GM10248 (cell line): ENCODE results near the gene STYX.

Source experiments
- CTCF ChIA-PET: fragments of 300-600 bp; sonication (Branson Sonifier 250); formaldehyde crosslinking; extraction: SDS; loops from one replicate; lab custom pipeline; 2021; ENCODE audit warnings: antibody characterized with exemption; lab: Yijun Ruan, JAX
- POLR2A ChIA-PET: fragments of 350-650 bp; sonication (Branson Sonifier 250); formaldehyde crosslinking; extraction: SDS; loops from one replicate; lab custom pipeline; 2020; ENCODE audit warnings: antibody characterized with exemption; lab: Yijun Ruan, JAX
- DNase-seq: peaks from one replicate; pipeline ENCODE4 v3.0.0; 2012; ENCODE audit errors: extremely low spot score
- TF ChIP-seq, protein P1 (sequence below): IDR thresholded peaks from 2 replicates; pipeline ENCODE4 v1.5.1; 2012; ENCODE audit warnings: mild to moderate bottlenecking, low read depth; ENCODE audit errors: extremely low read depth, missing control alignments, control extremely low read depth

Gene STYX, protein sequence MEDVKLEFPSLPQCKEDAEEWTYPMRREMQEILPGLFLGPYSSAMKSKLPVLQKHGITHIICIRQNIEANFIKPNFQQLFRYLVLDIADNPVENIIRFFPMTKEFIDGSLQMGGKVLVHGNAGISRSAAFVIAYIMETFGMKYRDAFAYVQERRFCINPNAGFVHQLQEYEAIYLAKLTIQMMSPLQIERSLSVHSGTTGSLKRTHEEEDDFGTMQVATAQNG

DNA sequence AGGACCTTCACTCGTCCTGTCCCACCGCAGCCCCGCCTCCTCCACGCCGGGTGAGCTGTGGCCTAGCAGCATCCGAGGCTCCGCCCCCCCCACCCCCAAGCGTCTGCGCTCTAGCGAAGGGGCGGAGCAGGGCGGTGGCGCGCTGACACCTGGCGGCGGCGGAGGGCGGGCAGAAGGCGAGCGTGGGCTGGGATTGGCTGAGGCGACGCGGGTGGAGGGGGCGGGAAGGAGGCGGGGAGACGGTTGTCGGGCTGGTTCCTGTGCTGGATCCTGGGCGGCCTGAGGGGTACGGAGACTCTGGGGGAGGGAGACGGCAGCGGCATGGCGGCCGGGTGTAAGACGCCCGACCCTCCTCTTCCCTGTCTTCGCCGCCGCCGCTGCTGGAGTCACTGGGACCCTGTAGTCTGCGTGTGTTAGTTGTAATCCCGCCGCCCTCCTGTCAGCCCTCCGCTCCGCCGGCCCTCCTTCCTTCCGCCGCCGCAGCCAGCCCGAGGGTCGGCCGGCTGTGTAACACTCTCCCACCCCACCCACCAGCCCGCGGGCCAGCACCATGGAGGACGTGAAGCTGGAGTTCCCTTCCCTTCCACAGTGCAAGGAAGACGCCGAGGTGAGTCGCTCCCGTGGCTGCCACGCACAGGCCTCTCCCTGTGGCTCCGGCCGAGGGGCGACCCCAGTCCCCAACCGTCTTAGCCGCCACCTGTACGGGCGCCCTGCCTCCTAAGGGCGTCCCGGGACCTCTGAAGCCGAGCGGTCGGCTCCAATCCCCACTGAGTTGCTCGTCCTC is at the start of gene STYX:
STYX (plus strand) TSS at position 242 of the 784 bp plus-strand sequence; CDS start at position 551, 309 bp downstream.
- ChIA-PET POLR2A (interaction anchor here (0.6 to 1.0 kb wide), 2 partner anchors 178 to 1709 kb away, joined by 3 to 6 read pairs; partner anchors contain the start of genes GPR137C and TXNDC16), CTCF (interaction anchor here (1.0 to 1.9 kb wide), 6 partner anchors 11 to 32 kb away, joined by 3 to 6 read pairs (median 4); no protein-coding TSS in a partner anchor)
- peak; percentile 95 for DNase-seq
- TF ChIP-seq, protein P1, sequence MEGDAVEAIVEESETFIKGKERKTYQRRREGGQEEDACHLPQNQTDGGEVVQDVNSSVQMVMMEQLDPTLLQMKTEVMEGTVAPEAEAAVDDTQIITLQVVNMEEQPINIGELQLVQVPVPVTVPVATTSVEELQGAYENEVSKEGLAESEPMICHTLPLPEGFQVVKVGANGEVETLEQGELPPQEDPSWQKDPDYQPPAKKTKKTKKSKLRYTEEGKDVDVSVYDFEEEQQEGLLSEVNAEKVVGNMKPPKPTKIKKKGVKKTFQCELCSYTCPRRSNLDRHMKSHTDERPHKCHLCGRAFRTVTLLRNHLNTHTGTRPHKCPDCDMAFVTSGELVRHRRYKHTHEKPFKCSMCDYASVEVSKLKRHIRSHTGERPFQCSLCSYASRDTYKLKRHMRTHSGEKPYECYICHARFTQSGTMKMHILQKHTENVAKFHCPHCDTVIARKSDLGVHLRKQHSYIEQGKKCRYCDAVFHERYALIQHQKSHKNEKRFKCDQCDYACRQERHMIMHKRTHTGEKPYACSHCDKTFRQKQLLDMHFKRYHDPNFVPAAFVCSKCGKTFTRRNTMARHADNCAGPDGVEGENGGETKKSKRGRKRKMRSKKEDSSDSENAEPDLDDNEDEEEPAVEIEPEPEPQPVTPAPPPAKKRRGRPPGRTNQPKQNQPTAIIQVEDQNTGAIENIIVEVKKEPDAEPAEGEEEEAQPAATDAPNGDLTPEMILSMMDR = no peak

DNA sequence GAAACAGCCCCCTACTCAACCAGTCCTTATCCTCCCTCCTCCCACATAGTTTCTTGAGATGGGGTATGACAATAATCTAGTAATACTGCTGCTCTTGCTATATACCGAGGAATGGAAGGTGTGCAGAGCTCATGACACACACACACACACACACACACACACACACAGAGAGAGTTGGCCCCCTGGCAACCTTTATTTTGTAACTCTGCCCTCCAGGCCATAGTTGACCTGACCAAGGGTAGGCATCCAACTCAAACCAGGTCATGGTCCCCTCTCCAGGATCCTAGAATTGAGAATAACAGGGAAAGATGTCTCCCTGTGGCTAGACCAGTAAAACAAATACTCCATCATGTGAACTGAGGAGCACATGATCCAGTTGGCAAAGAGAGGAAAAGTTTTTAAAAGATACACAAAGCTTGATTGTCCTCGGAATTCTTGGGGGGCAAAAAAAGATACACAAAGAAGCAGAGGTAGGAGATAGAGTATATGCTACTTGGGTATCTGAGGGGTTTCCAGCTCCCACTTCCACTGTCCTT is 45.9 kb upstream of the STYX start:
- ChIA-PET CTCF (interaction anchor here (1.2 to 1.5 kb wide), 3 partner anchors 9 to 16 kb away, joined by 3 to 4 read pairs (median 3); no protein-coding TSS in a partner anchor), POLR2A (no interaction called here)
- TF ChIP-seq, protein P1 = no peak
- no peak for DNase-seq

DNA sequence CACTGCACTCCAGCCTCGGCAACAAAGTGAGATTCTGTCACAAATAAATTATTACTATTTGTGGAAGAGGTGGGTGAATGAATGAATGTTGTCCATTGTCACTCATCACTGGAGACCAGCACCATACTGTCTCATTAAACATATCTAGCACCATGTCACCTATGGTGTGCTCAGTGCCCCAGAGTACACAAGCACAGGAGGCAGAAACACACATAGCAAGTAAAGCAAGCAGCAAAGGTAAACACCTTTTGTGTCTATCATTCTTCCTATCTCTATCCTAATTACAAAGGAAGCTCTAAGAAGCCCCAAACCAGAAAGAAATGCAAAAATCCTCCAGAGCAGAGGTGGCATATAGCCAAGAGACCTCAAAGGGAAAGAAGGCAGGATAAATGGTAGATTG is 43.8 kb upstream of the STYX start:
- DNase-seq = no peak
- POLR2A ChIA-PET = no interaction called here
- CTCF ChIA-PET = interaction anchor here (1.6 kb wide), 1 partner anchor 13 kb away, joined by 4 read pairs; no protein-coding TSS in a partner anchor
- TF ChIP-seq, protein P1 = no peak

DNA sequence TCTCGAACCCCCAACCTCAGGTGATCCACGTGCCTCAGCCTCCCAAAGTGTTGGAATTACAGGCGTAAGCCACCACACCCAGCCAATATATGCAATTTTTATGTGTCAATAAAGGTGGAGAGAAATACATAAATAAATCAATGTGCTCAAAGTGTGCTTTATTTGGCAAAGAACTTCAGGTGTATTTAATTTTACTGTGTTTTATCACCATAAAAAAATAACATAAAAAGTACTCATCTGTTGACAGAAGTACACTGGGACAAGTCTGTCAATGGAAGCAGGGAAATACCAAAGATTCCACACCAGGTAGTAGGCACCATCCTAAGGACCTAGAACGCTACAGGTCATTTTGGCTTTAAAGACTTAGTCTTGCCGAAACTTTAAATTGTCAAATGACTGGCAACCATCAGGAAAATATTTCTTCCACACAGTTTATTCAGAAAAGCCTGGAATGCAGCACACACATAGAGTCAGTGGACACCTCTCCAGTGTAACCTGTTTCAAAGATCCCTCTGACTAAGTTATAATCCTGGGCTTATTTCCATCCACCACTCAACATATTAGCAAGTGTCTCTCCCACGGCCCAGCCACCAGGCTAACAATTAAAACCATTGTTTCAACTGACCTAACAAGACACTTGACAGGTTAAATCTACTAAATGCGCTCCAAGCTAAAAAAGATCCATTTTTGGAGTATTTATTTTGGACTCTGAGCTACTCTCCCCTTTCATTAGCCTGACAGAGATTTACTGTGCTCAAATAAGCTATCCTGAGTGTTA is 38.8 kb upstream of the STYX start:
- POLR2A ChIA-PET = no interaction called here
- TF ChIP-seq, protein P1 = no peak
- no peak for DNase-seq
- CTCF ChIA-PET = no interaction called here

DNA sequence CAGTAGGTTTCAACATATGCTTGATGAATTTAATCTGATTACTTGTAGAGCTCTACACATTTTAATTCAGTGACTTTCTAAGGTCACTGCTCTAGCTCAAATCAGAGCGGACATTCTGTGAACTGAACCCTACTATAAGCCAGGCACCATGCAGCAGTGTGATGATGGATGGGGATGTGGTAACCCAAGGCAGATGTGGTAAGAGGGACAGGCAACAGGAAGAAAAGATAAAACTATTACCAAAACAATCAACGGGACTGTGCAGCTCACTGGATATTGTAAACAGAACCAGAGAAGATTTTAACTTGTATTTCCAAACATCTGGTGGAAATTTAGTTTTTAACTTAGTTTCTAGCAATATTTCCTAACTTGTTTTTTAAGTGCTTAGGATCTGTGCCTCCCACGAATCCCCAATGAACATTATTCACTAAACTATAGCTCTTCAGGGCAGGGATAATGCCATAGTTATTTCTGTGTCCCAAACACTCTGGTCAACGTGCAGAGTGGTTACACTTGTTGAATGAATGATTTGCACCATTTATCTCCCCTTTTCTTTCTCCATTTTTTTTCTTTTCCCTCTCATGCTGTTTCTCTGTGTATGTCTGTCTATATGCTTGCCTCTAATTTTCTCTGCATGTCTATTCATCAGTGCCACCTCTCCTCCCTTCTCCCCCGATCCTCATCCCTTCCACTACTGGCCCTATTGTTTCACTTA is 37.6 kb upstream of the STYX start:
- DNase-seq = no peak
- ChIA-PET POLR2A (no interaction called here), CTCF (interaction anchor here (0.6 to 1.1 kb wide), 4 partner anchors 13 to 69 kb away, joined by 3 to 4 read pairs (median 3); no protein-coding TSS in a partner anchor)
- TF ChIP-seq, protein P1 = no peak
